Endodermal cell (in vitro differentiated cells): ENCODE measurements around the gene TCF12. TPM values are rescaled to one million over a fixed set of nuclear protein-coding genes. Genes with fewer than 3 reads are reported as not detected.

ENCODE experiments used
- DNase-seq: peaks from one replicate; pipeline ENCODE4 v3.0.0-alpha.2; 2017
- H3K27ac ChIP-seq: 2 replicates; pipeline ENCODE4 v1.5.1; 2013; ENCODE audit warnings: mild to moderate bottlenecking, low read depth, low read length, moderate library complexity
- H3K27me3 ChIP-seq: 2 replicates; pipeline ENCODE4 v1.6.1; 2013; ENCODE audit warnings: mild to moderate bottlenecking, low read length, moderate library complexity; ENCODE audit not compliant: insufficient read depth, control insufficient read depth, poor library complexity, severe bottlenecking
- H3K36me3 ChIP-seq: 2 replicates; pipeline ENCODE4 v1.7.0; 2013; ENCODE audit warnings: mild to moderate bottlenecking, low read length, moderate library complexity; ENCODE audit not compliant: control insufficient read depth, insufficient read depth
- H3K4me1 ChIP-seq: one replicate; pipeline ENCODE4 v1.7.0; 2013; ENCODE audit warnings: low read length; ENCODE audit not compliant: control insufficient read depth, insufficient read depth
- H3K4me3 ChIP-seq: 2 replicates; pipeline ENCODE4 v1.5.1; 2013; ENCODE audit warnings: mild to moderate bottlenecking, low read length, moderate library complexity
- H3K9ac ChIP-seq: 2 replicates; pipeline ENCODE4 v1.6.1; 2013; ENCODE audit warnings: mild to moderate bottlenecking, low read length, moderate library complexity; ENCODE audit not compliant: poor library complexity, severe bottlenecking; ENCODE audit errors: extremely low read depth
- H3K9me3 ChIP-seq: 2 replicates; pipeline ENCODE4 v1.6.1; 2013; ENCODE audit warnings: mild to moderate bottlenecking, low read length, moderate library complexity; ENCODE audit not compliant: control insufficient read depth
- H3K27ac Mint-ChIP-seq: 2 replicates; pipeline ENCODE4 v1.8.0; 2020; ENCODE audit warnings: mixed read lengths
- H3K27me3 Mint-ChIP-seq: 2 replicates; pipeline ENCODE4 v1.8.0; 2021; ENCODE audit warnings: mild to moderate bottlenecking, mixed read lengths; ENCODE audit not compliant: insufficient read depth
- H3K36me3 Mint-ChIP-seq: 2 replicates; pipeline ENCODE4 v1.8.0; 2020; ENCODE audit warnings: low read depth, mixed read lengths
- H3K4me1 Mint-ChIP-seq: 2 replicates; pipeline ENCODE4 v1.8.0; 2020; ENCODE audit warnings: mixed read lengths
- H3K4me3 Mint-ChIP-seq: 2 replicates; pipeline ENCODE4 v1.8.0; 2020; ENCODE audit warnings: mild to moderate bottlenecking, moderate library complexity, mixed read lengths
- H3K9me3 Mint-ChIP-seq: 2 replicates; pipeline ENCODE4 v1.8.0; 2020; ENCODE audit warnings: mild to moderate bottlenecking, mixed read lengths
- WGBS, 2 experiments: methylation state at CpG; one replicate each; pipeline versions ENCODE4 v1.1.5 to v1.1.7; 2013; ENCODE audit warnings: missing lambda C conversion rate in 2 of 2, mixed read lengths in 1 of 2; ENCODE audit not compliant: insufficient coverage in 1 of 2, insufficient read length in 1 of 2; 5-methylcytosine and 5-hydroxymethylcytosine counted together
- total RNA-seq, 2 donors: library from RNA; stranded (reverse); fragmentation: NEBNext Ultra II Directional in 1 of 2; extraction: Animal tissue kit (Norgen Biotek cat#: 25700) in 1 of 2; gene quantifications; 2 replicates in 1 of 2; 3 replicates in 1 of 2; pipeline ENCODE4 v1.2.1, GENCODE V29; 2021
- TF ChIP-seq, protein P1 (sequence below): fragments of 200-600 bp; sonication (generic); conservative IDR thresholded peaks from 2 replicates; pipeline ENCODE4 v1.5.0; 2021; ENCODE audit warnings: antibody characterized with exemption, mild to moderate bottlenecking

The TCF12 gene
- total RNA-seq, 2 donors from 2014 or later = 103 to 121 TPM

GRCh38 chr15:56883088-56883487 lies 35.4 kb upstream of the TCF12 start:
- no peak for DNase-seq
- H3K27ac ChIP-seq = no peak overlapping the region
- 88% methylated on average over 1 to 4 of the region's 4 CpGs for WGBS, 2 experiments

DNA sequence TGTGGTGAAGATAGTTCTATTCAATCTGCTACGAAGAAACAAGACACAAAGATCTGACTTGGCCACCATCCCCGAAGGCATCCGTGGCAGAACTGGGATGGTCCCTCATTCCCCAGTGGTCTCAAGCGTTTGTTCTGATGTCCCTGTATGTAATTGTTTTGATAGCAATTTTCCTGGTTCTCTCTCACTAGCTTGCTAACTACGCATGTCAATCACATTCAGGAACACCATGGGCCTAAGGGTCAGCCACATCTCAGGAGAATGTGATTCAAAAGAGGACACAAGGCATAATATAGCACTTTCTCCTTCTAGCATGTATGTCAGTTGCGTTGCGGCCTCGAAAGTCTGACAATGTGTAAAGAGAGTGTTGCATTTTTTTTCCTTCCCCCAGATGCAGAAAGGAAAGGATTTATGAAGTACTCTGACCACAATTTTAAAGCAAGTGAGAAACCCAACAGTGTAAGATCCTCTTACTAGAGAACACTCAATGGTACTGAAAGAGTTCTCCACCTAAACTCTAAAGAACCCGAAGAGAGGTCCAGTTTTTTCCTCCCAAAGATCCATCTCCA lies 32.0 kb upstream of the TCF12 start:
- no peak for DNase-seq
- Histone ChIP-seq H3K36me3 (no peaks in the 10 kb centered on the region), H3K27ac (peak overlapping the region; percentile 94), H3K27me3 (peaks cover 25% of the 10 kb centered on the region), H3K9me3 (no peaks in the 10 kb centered on the region), H3K4me1 (no peaks in the 10 kb centered on the region), H3K9ac (peak overlapping the region; percentile 84), H3K4me3 (peak overlapping the region; percentile 86)
- H3K27ac Mint-ChIP-seq = peak overlapping the region; percentile 83
- no peaks in the 10 kb centered on the region for H3K9me3 Mint-ChIP-seq
- TF ChIP-seq, protein P1, sequence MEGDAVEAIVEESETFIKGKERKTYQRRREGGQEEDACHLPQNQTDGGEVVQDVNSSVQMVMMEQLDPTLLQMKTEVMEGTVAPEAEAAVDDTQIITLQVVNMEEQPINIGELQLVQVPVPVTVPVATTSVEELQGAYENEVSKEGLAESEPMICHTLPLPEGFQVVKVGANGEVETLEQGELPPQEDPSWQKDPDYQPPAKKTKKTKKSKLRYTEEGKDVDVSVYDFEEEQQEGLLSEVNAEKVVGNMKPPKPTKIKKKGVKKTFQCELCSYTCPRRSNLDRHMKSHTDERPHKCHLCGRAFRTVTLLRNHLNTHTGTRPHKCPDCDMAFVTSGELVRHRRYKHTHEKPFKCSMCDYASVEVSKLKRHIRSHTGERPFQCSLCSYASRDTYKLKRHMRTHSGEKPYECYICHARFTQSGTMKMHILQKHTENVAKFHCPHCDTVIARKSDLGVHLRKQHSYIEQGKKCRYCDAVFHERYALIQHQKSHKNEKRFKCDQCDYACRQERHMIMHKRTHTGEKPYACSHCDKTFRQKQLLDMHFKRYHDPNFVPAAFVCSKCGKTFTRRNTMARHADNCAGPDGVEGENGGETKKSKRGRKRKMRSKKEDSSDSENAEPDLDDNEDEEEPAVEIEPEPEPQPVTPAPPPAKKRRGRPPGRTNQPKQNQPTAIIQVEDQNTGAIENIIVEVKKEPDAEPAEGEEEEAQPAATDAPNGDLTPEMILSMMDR = no peak
- no peaks in the 10 kb centered on the region for H3K36me3 Mint-ChIP-seq
- WGBS, 2 experiments = 77 to 93% methylated on average over 4 to 9 of the region's 9 CpGs
- peaks cover 21% of the 10 kb centered on the region for H3K4me1 Mint-ChIP-seq
- H3K27me3 Mint-ChIP-seq = peaks cover 16% of the 10 kb centered on the region
- peak overlapping the region; percentile 73 for H3K4me3 Mint-ChIP-seq

More at GRCh38 chr15:56883088-56883487, 35.4 kb upstream of the TCF12 start:
- Mint-ChIP-seq H3K27me3 (peaks cover 3% of the 10 kb centered on the region), H3K36me3 (no peaks in the 10 kb centered on the region), H3K4me1 (peaks cover 11% of the 10 kb centered on the region), H3K27ac (no peak overlapping the region), H3K9me3 (no peaks in the 10 kb centered on the region), H3K4me3 (no peak overlapping the region)
- no peaks in the 10 kb centered on the region for H3K27me3 ChIP-seq
- no peaks in the 10 kb centered on the region for H3K4me1 ChIP-seq
- TF ChIP-seq, protein P1 = no peak
- H3K36me3 ChIP-seq = no peaks in the 10 kb centered on the region
- H3K9me3 ChIP-seq = no peaks in the 10 kb centered on the region
- no peak overlapping the region for H3K4me3 ChIP-seq
- no peak overlapping the region for H3K9ac ChIP-seq

GRCh38 chr15:56886932-56887781 lies 31.3 kb upstream of the TCF12 start:
- Histone ChIP-seq H3K9ac (peak overlapping the region; percentile 84), H3K27ac (peak overlapping the region; percentile 94), H3K27me3 (peaks cover 25% of the 10 kb centered on the region), H3K4me1 (no peaks in the 10 kb centered on the region), H3K36me3 (no peaks in the 10 kb centered on the region), H3K9me3 (no peaks in the 10 kb centered on the region), H3K4me3 (peak overlapping the region; percentile 86)
- Mint-ChIP-seq H3K27me3 (peaks cover 16% of the 10 kb centered on the region), H3K36me3 (no peaks in the 10 kb centered on the region), H3K27ac (peak overlapping the region; percentile 91), H3K4me1 (peaks cover 26% of the 10 kb centered on the region), H3K4me3 (peak overlapping the region; percentile 73), H3K9me3 (no peaks in the 10 kb centered on the region)
- TF ChIP-seq, protein P1 = no peak
- peak; percentile 95 for DNase-seq
- WGBS, 2 experiments = 1% methylated on average over 27 to 78 of the region's 78 CpGs
